GM23248 (cell line): ENCODE data around the gene NCBP3. TPM values are rescaled to one million over a fixed set of nuclear protein-coding genes. Genes with fewer than 3 reads are reported as not detected.

Experiments used
- DNase-seq: peaks from one replicate; pipeline ENCODE4 v3.0.0-alpha.2; 2015
- H2AFZ ChIP-seq: fragments of 200-600 bp; sonication (generic); 2 replicates; pipeline ENCODE4 v1.6.1; 2016; ENCODE audit warnings: antibody characterized with exemption
- H3F3A ChIP-seq: fragments of 200-600 bp; sonication (generic); 2 replicates; pipeline ENCODE4 v1.6.1; 2016; ENCODE audit warnings: mild to moderate bottlenecking, antibody characterized with exemption, mixed run types; ENCODE audit not compliant: insufficient read depth
- H3K27ac ChIP-seq: fragments of 200-600 bp; sonication (generic); 2 replicates; pipeline ENCODE4 v1.5.1; 2016; ENCODE audit warnings: mild to moderate bottlenecking
- H3K27me3 ChIP-seq: fragments of 200-600 bp; sonication (generic); replicated peaks from 2 replicates; pipeline ENCODE4 v1.6.1; 2016; ENCODE audit warnings: mild to moderate bottlenecking; ENCODE audit not compliant: insufficient read depth
- H3K36me3 ChIP-seq: fragments of 200-600 bp; sonication (generic); 2 replicates; pipeline ENCODE4 v1.6.1; 2016; ENCODE audit warnings: low read depth, mild to moderate bottlenecking
- H3K4me1 ChIP-seq: fragments of 200-600 bp; sonication (generic); 2 replicates; pipeline ENCODE4 v1.6.1; 2016; ENCODE audit warnings: mild to moderate bottlenecking; ENCODE audit not compliant: insufficient read depth
- H3K4me2 ChIP-seq: fragments of 200-600 bp; sonication (generic); one replicate; pipeline ENCODE4 v1.6.1; 2016; ENCODE audit warnings: mild to moderate bottlenecking; ENCODE audit not compliant: unreplicated experiment
- H3K4me3 ChIP-seq: fragments of 200-600 bp; sonication (generic); 2 replicates; pipeline ENCODE4 v1.5.1; 2016; ENCODE audit warnings: mild to moderate bottlenecking
- H3K79me2 ChIP-seq: fragments of 200-600 bp; sonication (generic); 2 replicates; pipeline ENCODE4 v1.6.1; 2016; ENCODE audit warnings: mild to moderate bottlenecking; ENCODE audit not compliant: insufficient read depth
- H3K9ac ChIP-seq: fragments of 200-600 bp; sonication (generic); 2 replicates; pipeline ENCODE4 v1.6.1; 2016; ENCODE audit warnings: mild to moderate bottlenecking
- H3K9me2 ChIP-seq: fragments of 200-600 bp; sonication (generic); 2 replicates; pipeline ENCODE4 v1.6.1; 2016; ENCODE audit warnings: mixed run types, mild to moderate bottlenecking, moderate library complexity; ENCODE audit not compliant: insufficient read depth
- H3K9me3 ChIP-seq: fragments of 200-600 bp; sonication (generic); one replicate; pipeline ENCODE4 v1.6.1; 2017; ENCODE audit warnings: low read depth
- H4K20me1 ChIP-seq: fragments of 200-600 bp; sonication (generic); 2 replicates; pipeline ENCODE4 v1.6.0; 2016; ENCODE audit not compliant: insufficient read depth
- EZH2 ChIP-seq: fragments of 200-600 bp; sonication (generic); IDR thresholded peaks from 2 replicates; pipeline ENCODE4 v1.6.1; 2018; ENCODE audit warnings: antibody characterized with exemption, mild to moderate bottlenecking; ENCODE audit not compliant: insufficient read depth, poor library complexity, severe bottlenecking
- EZH2phosphoT487 ChIP-seq: fragments of 200-600 bp; sonication (generic); IDR thresholded peaks from 2 replicates; pipeline ENCODE4 v1.6.1; 2018; ENCODE audit warnings: antibody characterized with exemption, moderate library complexity, mild to moderate bottlenecking, low read depth; ENCODE audit not compliant: insufficient read depth
- WGBS, 2 experiments: methylation state at CpG; one replicate each; pipeline ENCODE4 v1.1.6; 2015 to 2017; ENCODE audit warnings: low lambda C conversion rate in 2 of 2, low coverage in 1 of 2; ENCODE audit errors: missing lambda C conversion rate in 2 of 2; 5-methylcytosine and 5-hydroxymethylcytosine counted together
- in situ Hi-C: fragments of 300-500 bp; cut with MboI; formaldehyde crosslinking; loops from 2 replicates; pipeline ENCODE4 v1.15.0; 2020
- polyA plus RNA-seq: library from polyadenylated mRNA; unstranded; fragments of >200 nt; fragmentation: Nextera tagmentation; extraction: Ambion mirVana; gene quantifications from 2 replicates; pipeline ENCODE4 v1.2.1, GENCODE V29; 2016
- total RNA-seq: library from RNA; depleted of rRNA; stranded (reverse); fragments of >200 nt; shearing (Covaris generic); gene quantifications from 2 replicates; pipeline ENCODE4 v1.2.3, GENCODE V29; 2014

The NCBP3 gene
- total and polyA plus RNA-seq, 2 experiments from 2014 or later: 16.6 to 20.1 TPM

GRCh38 chr17:3765981-3766380, 80.1 kb downstream of the NCBP3 start:
- H2AFZ ChIP-seq: no peak overlapping the region
- no peak overlapping the region for H3K27ac ChIP-seq
- in situ Hi-C loops: no loop called here
- H3F3A ChIP-seq: no peaks in the 10 kb centered on the region
- TF ChIP-seq EZH2 (no peak), EZH2phosphoT487 (no peak)
- H3K79me2 ChIP-seq: no peaks in the 10 kb centered on the region
- no peak for DNase-seq
- WGBS, 2 experiments: 80 to 82% methylated on average over 9 of the region's 9 CpGs
- H3K9me3 ChIP-seq: no peaks in the 10 kb centered on the region
- no peak overlapping the region for H3K4me3 ChIP-seq
- no peaks in the 10 kb centered on the region for H4K20me1 ChIP-seq
- no peak overlapping the region for H3K9ac ChIP-seq
- H3K4me2 ChIP-seq: no peak overlapping the region
- H3K9me2 ChIP-seq: no peaks in the 10 kb centered on the region
- no peaks in the 10 kb centered on the region for H3K36me3 ChIP-seq
- no peaks in the 10 kb centered on the region for H3K4me1 ChIP-seq
- H3K27me3 ChIP-seq: no peaks in the 10 kb centered on the region

- no peak overlapping the region for H3K9ac ChIP-seq
- DNase-seq: no peak
- no peak overlapping the region for H3K27ac ChIP-seq
- H3K4me3 ChIP-seq: no peak overlapping the region
- no peaks in the 10 kb centered on the region for H3K4me1 ChIP-seq
- H3K36me3 ChIP-seq: no peaks in the 10 kb centered on the region
- TF ChIP-seq EZH2: no peak
- TF ChIP-seq EZH2phosphoT487: no peak
- no peaks in the 10 kb centered on the region for H3K9me3 ChIP-seq
- no peaks in the 10 kb centered on the region for H3F3A ChIP-seq
- WGBS, 2 experiments: 47 to 55% methylated on average over 3 of the region's 3 CpGs
- H2AFZ ChIP-seq: no peak overlapping the region
- no peaks in the 10 kb centered on the region for H3K27me3 ChIP-seq
- no peaks in the 10 kb centered on the region for H3K79me2 ChIP-seq
- no peaks in the 10 kb centered on the region for H4K20me1 ChIP-seq
- H3K9me2 ChIP-seq: no peaks in the 10 kb centered on the region
- in situ Hi-C loops: no loop called here
- H3K4me2 ChIP-seq: no peak overlapping the region
Observed at GRCh38 chr17:3763777-3764170, 82.3 kb downstream of the NCBP3 start.

- 72 to 78% methylated on average over 14 of the region's 14 CpGs for WGBS, 2 experiments
- Histone ChIP-seq H3K9me2 (no peaks in the 10 kb centered on the region), H3K4me2 (no peak overlapping the region), H4K20me1 (no peaks in the 10 kb centered on the region), H3K4me3 (no peak overlapping the region), H3K9ac (no peak overlapping the region), H3K27me3 (no peaks in the 10 kb centered on the region), H3F3A (no peaks in the 10 kb centered on the region), H3K9me3 (no peaks in the 10 kb centered on the region), H3K4me1 (no peaks in the 10 kb centered on the region), H3K79me2 (no peaks in the 10 kb centered on the region), H3K36me3 (no peaks in the 10 kb centered on the region), H2AFZ (no peak overlapping the region), H3K27ac (no peak overlapping the region)
- DNase-seq: no peak
- in situ Hi-C loops: no loop called here
- TF ChIP-seq EZH2phosphoT487 (no peak), EZH2 (no peak)
Observed at GRCh38 chr17:3762922-3763776, 82.9 kb downstream of the NCBP3 start.

GRCh38 chr17:3761918-3762380, 84.1 kb downstream of the NCBP3 start:
- H4K20me1 ChIP-seq: no peaks in the 10 kb centered on the region
- no peak overlapping the region for H3K27ac ChIP-seq
- no peaks in the 10 kb centered on the region for H3K27me3 ChIP-seq
- no peaks in the 10 kb centered on the region for H3K4me1 ChIP-seq
- no peak for DNase-seq
- H3F3A ChIP-seq: no peaks in the 10 kb centered on the region
- no peak overlapping the region for H2AFZ ChIP-seq
- H3K79me2 ChIP-seq: no peaks in the 10 kb centered on the region
- TF ChIP-seq EZH2phosphoT487 (no peak), EZH2 (no peak)
- WGBS, 2 experiments: 67 to 71% methylated on average over 15 to 16 of the region's 16 CpGs
- in situ Hi-C loops: no loop called here
- H3K9me2 ChIP-seq: no peaks in the 10 kb centered on the region
- no peaks in the 10 kb centered on the region for H3K36me3 ChIP-seq
- no peak overlapping the region for H3K4me2 ChIP-seq
- H3K9me3 ChIP-seq: no peaks in the 10 kb centered on the region
- no peak overlapping the region for H3K4me3 ChIP-seq
- H3K9ac ChIP-seq: no peak overlapping the region
